Endothelial cell (in vitro differentiated cells): Measurements from ENCODE around the gene NEMP1. TPM values are rescaled to one million over a fixed set of nuclear protein-coding genes. Genes with fewer than 3 reads are reported as not detected.

Experiments
- DNase-seq: peaks from one replicate; pipeline ENCODE4 v3.0.0; 2021; ENCODE audit warnings: low spot score
- H3K27ac Mint-ChIP-seq: one replicate; pipeline ENCODE4 v1.8.0; 2021; ENCODE audit warnings: mixed read lengths, inconsistent platforms; ENCODE audit not compliant: unreplicated experiment
- H3K27me3 Mint-ChIP-seq: one replicate; pipeline ENCODE4 v1.8.0; 2021; ENCODE audit warnings: mild to moderate bottlenecking, moderate library complexity, mixed read lengths, inconsistent platforms; ENCODE audit not compliant: unreplicated experiment
- H3K36me3 Mint-ChIP-seq: one replicate; pipeline ENCODE4 v1.8.0; 2021; ENCODE audit warnings: mild to moderate bottlenecking, low read depth, mixed read lengths, inconsistent platforms; ENCODE audit not compliant: unreplicated experiment
- H3K4me1 Mint-ChIP-seq: one replicate; pipeline ENCODE4 v1.8.0; 2021; ENCODE audit warnings: mild to moderate bottlenecking, mixed read lengths, inconsistent platforms; ENCODE audit not compliant: unreplicated experiment
- H3K4me3 Mint-ChIP-seq: one replicate; pipeline ENCODE4 v1.8.0; 2021; ENCODE audit warnings: mild to moderate bottlenecking, mixed read lengths, inconsistent platforms; ENCODE audit not compliant: unreplicated experiment
- H3K9me3 Mint-ChIP-seq: one replicate; pipeline ENCODE4 v1.8.0; 2021; ENCODE audit warnings: mixed read lengths, inconsistent platforms; ENCODE audit not compliant: unreplicated experiment
- CTCF ChIP-seq: fragments of 200-600 bp; sonication (generic); IDR thresholded peaks from one replicate; pipeline ENCODE4 v1.5.0; 2021; ENCODE audit warnings: antibody characterized with exemption; ENCODE audit not compliant: unreplicated experiment
- total RNA-seq: library from RNA; stranded (reverse); fragmentation: NEBNext Ultra II Directional; extraction: Animal tissue kit (Norgen Biotek cat#: 25700); gene quantifications from one replicate; pipeline ENCODE4 v1.2.1, GENCODE V29; 2021; ENCODE audit not compliant: unreplicated experiment

The NEMP1 gene
- total RNA-seq, 1 donor from 2014 or later = 17.6 TPM

- Mint-ChIP-seq H3K27ac (peak overlapping the region; percentile 43), H3K27me3 (peaks cover 17% of the 10 kb centered on the region), H3K36me3 (peaks cover 33% of the 10 kb centered on the region), H3K4me1 (peaks cover 23% of the 10 kb centered on the region), H3K9me3 (no peaks in the 10 kb centered on the region), H3K4me3 (no peak overlapping the region)
- TF ChIP-seq CTCF = no peak
- DNase-seq = no peak
These were observed 17.5 kb upstream of the NEMP1 start for GRCh38 chr12:57096099-57096572.

- H3K4me1 Mint-ChIP-seq = peaks cover 28% of the 10 kb centered on the region
- peaks cover 40% of the 10 kb centered on the region for H3K36me3 Mint-ChIP-seq
- no peak for TF ChIP-seq CTCF
- no peak overlapping the region for H3K27ac Mint-ChIP-seq
- no peak for DNase-seq
- H3K9me3 Mint-ChIP-seq = no peaks in the 10 kb centered on the region
- H3K4me3 Mint-ChIP-seq = peak overlapping the region; percentile 59
- peaks cover 22% of the 10 kb centered on the region for H3K27me3 Mint-ChIP-seq
These were observed 16.8 kb upstream of the NEMP1 start for GRCh38 chr12:57095440-57095839.

- peaks cover 29% of the 10 kb centered on the region for H3K4me1 Mint-ChIP-seq
- H3K4me3 Mint-ChIP-seq = peak overlapping the region; percentile 59
- H3K36me3 Mint-ChIP-seq = peaks cover 33% of the 10 kb centered on the region
- DNase-seq = no peak
- H3K27me3 Mint-ChIP-seq = peaks cover 29% of the 10 kb centered on the region
- no peak for TF ChIP-seq CTCF
- H3K9me3 Mint-ChIP-seq = no peaks in the 10 kb centered on the region
- no peak overlapping the region for H3K27ac Mint-ChIP-seq
These were observed 15.9 kb upstream of the NEMP1 start for GRCh38 chr12:57094208-57095160.

- no peaks in the 10 kb centered on the region for H3K9me3 Mint-ChIP-seq
- H3K4me1 Mint-ChIP-seq = peaks cover 27% of the 10 kb centered on the region
- no peak overlapping the region for H3K27ac Mint-ChIP-seq
- peaks cover 28% of the 10 kb centered on the region for H3K36me3 Mint-ChIP-seq
- peak overlapping the region; percentile 23 for H3K4me3 Mint-ChIP-seq
- H3K27me3 Mint-ChIP-seq = peaks cover 30% of the 10 kb centered on the region
- peak; percentile 68 for TF ChIP-seq CTCF
- peak; percentile 72 for DNase-seq
These were observed 15.0 kb upstream of the NEMP1 start for GRCh38 chr12:57093415-57094207.
